MCF 10A (cell line): ENCODE results near the gene HELLS. TPM values are rescaled to one million over a fixed set of nuclear protein-coding genes. Genes with fewer than 3 reads are reported as not detected.
"Not testable (repeated sequence)": the region's sequence is repeated elsewhere in the genome, so short reads cannot be mapped to it uniquely, and the experiment has no call there.

ENCODE experiments used
- BruUV-seq: library from RNA; stranded (reverse); fragments of 400-500 nt; replicated peaks from 2 replicates; lab custom pipeline; 2021; lab: Mats Ljungman, UMichigan
- CTCF ChIA-PET: fragments of 300-600 bp; sonication (Branson Sonifier 250); formaldehyde crosslinking; extraction: SDS; loops from one replicate; lab custom pipeline; 2021; ENCODE audit warnings: antibody characterized with exemption, inconsistent platforms; lab: Yijun Ruan, JAX
- POLR2A ChIA-PET: fragments of 300-600, 350-650 bp; sonication (Branson Sonifier 250); formaldehyde crosslinking; extraction: SDS; loops from one replicate; lab custom pipeline; 2020; ENCODE audit warnings: antibody characterized with exemption, inconsistent platforms; lab: Yijun Ruan, JAX
- DNase-seq: peaks from one replicate; pipeline ENCODE4 v3.0.0-alpha.2; 2018; ENCODE audit not compliant: unreplicated experiment
- H3K27ac Mint-ChIP-seq: one replicate; pipeline ENCODE4 v1.8.0; 2022; ENCODE audit warnings: mild to moderate bottlenecking, low read depth, mixed read lengths; ENCODE audit not compliant: unreplicated experiment
- H3K27me3 Mint-ChIP-seq: one replicate; pipeline ENCODE4 v1.8.0; 2022; ENCODE audit warnings: mixed read lengths; ENCODE audit not compliant: insufficient read depth, unreplicated experiment
- H3K36me3 Mint-ChIP-seq: one replicate; pipeline ENCODE4 v1.8.0; 2022; ENCODE audit warnings: mild to moderate bottlenecking, moderate library complexity, mixed read lengths; ENCODE audit not compliant: insufficient read depth, unreplicated experiment
- H3K4me1 Mint-ChIP-seq: one replicate; pipeline ENCODE4 v1.8.0; 2022; ENCODE audit warnings: mixed read lengths; ENCODE audit not compliant: insufficient read depth, unreplicated experiment
- H3K4me3 Mint-ChIP-seq: one replicate; pipeline ENCODE4 v1.8.0; 2022; ENCODE audit warnings: mild to moderate bottlenecking, moderate library complexity, mixed read lengths; ENCODE audit not compliant: unreplicated experiment
- H3K9me3 Mint-ChIP-seq: one replicate; pipeline ENCODE4 v1.8.0; 2022; ENCODE audit warnings: mixed read lengths; ENCODE audit not compliant: unreplicated experiment
- CTCF ChIP-seq: fragments of 200-600 bp; IDR thresholded peaks from one replicate; pipeline ENCODE4 v1.8.0; 2022; ENCODE audit warnings: antibody characterized with exemption, mild to moderate bottlenecking; ENCODE audit not compliant: unreplicated experiment
- intact Hi-C: fragments of 100-400 bp; cut with micrococcal nuclease; formaldehyde crosslinking; loops from 2 replicates; pipeline ENCODE4 v1.14.1; 2022
- total RNA-seq: library from RNA; stranded (reverse); gene quantifications from 2 replicates; pipeline ENCODE4 v1.2.3, GENCODE V29; 2022

HELLS gene
- total RNA-seq, 1 experiment from 2014 or later, result 31.4 TPM

- intact Hi-C loops, result no loop called here
- CTCF ChIA-PET, result interaction anchor here (0.6 to 0.7 kb wide), 2 partner anchors 52 to 178 kb away, joined by 4 to 7 read pairs; no protein-coding TSS in a partner anchor
Observed at GRCh38 chr10:94521276-94522250, 24.0 kb upstream of the HELLS start.

GRCh38 chr10:94524146-94524545 lies 21.4 kb upstream of the HELLS start:
- Mint-ChIP-seq H3K27ac (no peak overlapping the region), H3K27me3 (no peaks in the 10 kb centered on the region), H3K9me3 (no peaks in the 10 kb centered on the region), H3K4me1 (no peaks in the 10 kb centered on the region), H3K36me3 (peaks cover 20% of the 10 kb centered on the region), H3K4me3 (no peak overlapping the region)
- CTCF ChIA-PET, result interaction anchor here (0.5 to 1.0 kb wide), 5 partner anchors 28 to 265 kb away, joined by 3 to 4 read pairs (median 4); no protein-coding TSS in a partner anchor
- POLR2A ChIA-PET, result no interaction called here
- no peak for TF ChIP-seq CTCF
- no TSS peak for BruUV-seq
- intact Hi-C loops, result no loop called here
- no peak for DNase-seq

More at GRCh38 chr10:94521276-94522250, 24.0 kb upstream of the HELLS start:
- Mint-ChIP-seq H3K36me3 (peaks cover 15% of the 10 kb centered on the region), H3K4me3 (no peak overlapping the region), H3K4me1 (no peaks in the 10 kb centered on the region), H3K27me3 (no peaks in the 10 kb centered on the region), H3K27ac (no peak overlapping the region), H3K9me3 (no peaks in the 10 kb centered on the region)
- no TSS peak for BruUV-seq
- POLR2A ChIA-PET, result interaction anchor here (1.1 kb wide), 1 partner anchor 33 kb away, joined by 3 read pairs; no protein-coding TSS in a partner anchor
- no peak for DNase-seq
- TF ChIP-seq CTCF, result no peak

DNA sequence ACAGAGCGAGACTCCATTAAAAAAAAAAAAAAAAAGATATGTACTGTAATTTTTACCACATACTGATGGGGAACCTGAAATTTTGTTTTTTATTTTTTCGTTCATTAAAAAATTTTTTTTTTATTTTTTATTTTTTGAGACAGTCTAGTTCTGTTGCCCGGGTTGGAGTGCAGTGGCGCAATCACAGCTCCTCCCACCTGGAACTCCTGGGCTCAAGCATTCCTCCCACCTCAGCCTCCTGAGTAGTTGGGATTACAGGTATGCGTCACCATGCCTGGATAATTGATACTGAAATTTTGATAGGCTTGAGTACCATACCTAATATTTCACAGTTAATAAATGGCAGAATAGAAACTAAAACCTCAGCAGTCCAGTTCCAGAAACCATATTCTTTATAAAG lies 20.9 kb upstream of the HELLS start:
- intact Hi-C loops, result no loop called here

DNA sequence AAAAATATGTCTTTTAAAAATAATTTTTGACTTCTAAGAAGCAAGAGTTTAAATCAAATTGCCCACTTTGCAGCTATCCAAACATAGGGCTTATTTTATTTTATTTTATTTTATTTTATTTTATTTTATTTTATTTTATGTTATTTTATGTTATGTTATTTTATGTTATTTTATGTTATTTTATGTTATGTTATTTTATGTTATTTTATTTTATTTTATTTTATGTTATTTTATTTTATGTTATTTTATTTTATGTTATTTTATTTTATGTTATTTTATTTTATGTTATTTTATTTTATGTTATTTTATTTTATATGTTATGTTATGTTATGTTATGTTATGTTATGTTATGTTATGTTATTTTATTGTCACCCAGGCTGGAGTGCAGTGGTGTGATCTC lies 14.0 kb upstream of the HELLS start:
- DNase-seq, result not testable (repeated sequence)
- POLR2A ChIA-PET, result interaction anchor here (1.1 kb wide), 2 partner anchors 8 to 14 kb away, joined by 3 to 6 read pairs; partner anchors contain the start of gene HELLS

More for the DNA sequence above, 20.9 kb upstream of the HELLS start:
- H3K36me3 Mint-ChIP-seq, result peaks cover 20% of the 10 kb centered on the region
- no peak overlapping the region for H3K27ac Mint-ChIP-seq
- POLR2A ChIA-PET, result no interaction called here
- no TSS peak for BruUV-seq
- CTCF ChIA-PET, result interaction anchor here (0.5 to 1.0 kb wide), 2 partner anchors 81 to 265 kb away, joined by 4 read pairs; no protein-coding TSS in a partner anchor
- no peaks in the 10 kb centered on the region for H3K4me1 Mint-ChIP-seq
- H3K27me3 Mint-ChIP-seq, result no peaks in the 10 kb centered on the region
- no peak for TF ChIP-seq CTCF
- no peaks in the 10 kb centered on the region for H3K9me3 Mint-ChIP-seq
- H3K4me3 Mint-ChIP-seq, result no peak overlapping the region
- no peak for DNase-seq

More for the DNA sequence above, 14.0 kb upstream of the HELLS start:
- H3K4me3 Mint-ChIP-seq, H3K9me3 Mint-ChIP-seq, H3K27ac Mint-ChIP-seq, intact Hi-C loops, H3K27me3 Mint-ChIP-seq, H3K4me1 Mint-ChIP-seq, BruUV-seq: not testable (repeated sequence)
- CTCF ChIA-PET, result interaction anchor here (0.6 kb wide), 1 partner anchor 1521 kb away, joined by 3 read pairs; no protein-coding TSS in a partner anchor
- H3K36me3 Mint-ChIP-seq, result peaks cover 22% of the 10 kb centered on the region
